ENCODE measurements around the gene SBSN. TPM values are rescaled to one million over a fixed set of nuclear protein-coding genes. Genes with fewer than 3 reads are reported as not detected.

SBSN gene
- total RNA-seq, 1 experiment from 2014 or later = not detected

- DNase-seq = no peak
- CTCF ChIA-PET = no interaction called here
- no TSS peak for BruUV-seq (replicated peaks)
- H3K4me1 Mint-ChIP-seq (ENCODE audit: low read depth, unreplicated experiment) = no peaks in the 10 kb centered on the region
- H3K4me3 Mint-ChIP-seq (ENCODE audit: low read depth, unreplicated experiment) = no peak overlapping the region
- no peak overlapping the region for H3K27ac Mint-ChIP-seq (ENCODE audit: unreplicated experiment)
- H3K9me3 Mint-ChIP-seq (ENCODE audit: low read depth, unreplicated experiment) = no peaks in the 10 kb centered on the region
- H3K27me3 Mint-ChIP-seq (ENCODE audit: unreplicated experiment) = peaks cover 52% of the 10 kb centered on the region
- peaks cover 9% of the 10 kb centered on the region for H3K36me3 Mint-ChIP-seq (ENCODE audit: insufficient read depth, unreplicated experiment)
- intact Hi-C loops (cut with micrococcal nuclease; ENCODE audit: unreplicated experiment) = no loop called here
- TF ChIP-seq CTCF (IDR thresholded peaks at IDR 0.05; ENCODE audit: unreplicated experiment) = no peak
Measured at GRCh38 chr19:35493971-35494370, 34.1 kb downstream of the SBSN start.

- H3K4me1 Mint-ChIP-seq (ENCODE audit: low read depth, unreplicated experiment) = no peaks in the 10 kb centered on the region
- CTCF ChIA-PET = interaction anchor here (0.6 to 1.0 kb wide), 2 partner anchors 14 to 464 kb away, joined by 3 to 6 read pairs; no protein-coding TSS in a partner anchor
- H3K9me3 Mint-ChIP-seq (ENCODE audit: low read depth, unreplicated experiment) = no peaks in the 10 kb centered on the region
- H3K36me3 Mint-ChIP-seq (ENCODE audit: insufficient read depth, unreplicated experiment) = peaks cover under 1% of the 10 kb centered on the region
- H3K27ac Mint-ChIP-seq (ENCODE audit: unreplicated experiment) = no peak overlapping the region
- no peak for TF ChIP-seq CTCF (IDR thresholded peaks at IDR 0.05; ENCODE audit: unreplicated experiment)
- no peak overlapping the region for H3K4me3 Mint-ChIP-seq (ENCODE audit: low read depth, unreplicated experiment)
- intact Hi-C loops (cut with micrococcal nuclease; ENCODE audit: unreplicated experiment) = no loop called here
- H3K27me3 Mint-ChIP-seq (ENCODE audit: unreplicated experiment) = peaks cover 73% of the 10 kb centered on the region
- peak; percentile 36 for DNase-seq
- BruUV-seq (replicated peaks) = no TSS peak
Measured at GRCh38 chr19:35491836-35492360, 36.2 kb downstream of the SBSN start.

GRCh38 chr19:35490364-35490763 is 37.7 kb downstream of the SBSN start, which contains the start of gene KRTDAP:
Gene KRTDAP (minus strand): TSS chr19:35490464. CDS start chr19:35490442, 22 bp downstream.
- no peaks in the 10 kb centered on the region for H3K4me1 Mint-ChIP-seq (ENCODE audit: low read depth, unreplicated experiment)
- TF ChIP-seq CTCF (IDR thresholded peaks at IDR 0.05; ENCODE audit: unreplicated experiment) = no peak
- DNase-seq = no peak
- CTCF ChIA-PET = interaction anchor here (0.7 kb wide), 1 partner anchor 792 kb away, joined by 4 read pairs; no protein-coding TSS in a partner anchor
- no peak within 1 kb of the TSS for H3K4me3 Mint-ChIP-seq (ENCODE audit: low read depth, unreplicated experiment)
- peaks cover 88% of the 10 kb centered on the region for H3K27me3 Mint-ChIP-seq (ENCODE audit: unreplicated experiment)
- H3K9me3 Mint-ChIP-seq (ENCODE audit: low read depth, unreplicated experiment) = no peaks in the 10 kb centered on the region
- no TSS peak for BruUV-seq (replicated peaks)
- H3K36me3 Mint-ChIP-seq (ENCODE audit: insufficient read depth, unreplicated experiment) = no peaks in the 10 kb centered on the region
- no peak within 1 kb of the TSS for H3K27ac Mint-ChIP-seq (ENCODE audit: unreplicated experiment)
- intact Hi-C loops (cut with micrococcal nuclease; ENCODE audit: unreplicated experiment) = no loop called here

GRCh38 chr19:35488677-35489076 is 39.4 kb downstream of the SBSN start:
- Mint-ChIP-seq H3K4me3 (ENCODE audit: low read depth, unreplicated experiment) (no peak overlapping the region), H3K27me3 (ENCODE audit: unreplicated experiment) (peaks cover 99% of the 10 kb centered on the region), H3K36me3 (ENCODE audit: insufficient read depth, unreplicated experiment) (no peaks in the 10 kb centered on the region), H3K27ac (ENCODE audit: unreplicated experiment) (no peak overlapping the region), H3K9me3 (ENCODE audit: low read depth, unreplicated experiment) (no peaks in the 10 kb centered on the region), H3K4me1 (ENCODE audit: low read depth, unreplicated experiment) (no peaks in the 10 kb centered on the region)
- TF ChIP-seq CTCF (IDR thresholded peaks at IDR 0.05; ENCODE audit: unreplicated experiment) = no peak
- intact Hi-C loops (cut with micrococcal nuclease; ENCODE audit: unreplicated experiment) = no loop called here
- CTCF ChIA-PET = no interaction called here
- BruUV-seq (replicated peaks) = no TSS peak
- no peak for DNase-seq

All from Calu3 (cell line).